Esophagus squamous epithelium (tissue), 4 donors: ENCODE data around the gene SMYD3.

Source experiments
- POLR2A ChIP-seq, 4 donors: fragments of 450-650 bp; IDR thresholded peaks; one replicate each; pipeline ENCODE4 v1.6.1; 2017; ENCODE audit warnings: antibody characterized with exemption in 4 of 4, mild to moderate bottlenecking in 4 of 4, moderate library complexity in 3 of 4
- TF ChIP-seq, protein P1 (sequence below), 6 experiments: fragments of 450-650 bp in 4 of 6; fragments of 200-600 bp in 2 of 6; sonication (generic) in 2 of 6; IDR thresholded peaks; one replicate each; pipeline ENCODE4 v1.5.1; 2016 to 2019; ENCODE audit warnings: antibody characterized with exemption in 6 of 6, mild to moderate bottlenecking in 4 of 6, moderate library complexity in 4 of 6

DNA sequence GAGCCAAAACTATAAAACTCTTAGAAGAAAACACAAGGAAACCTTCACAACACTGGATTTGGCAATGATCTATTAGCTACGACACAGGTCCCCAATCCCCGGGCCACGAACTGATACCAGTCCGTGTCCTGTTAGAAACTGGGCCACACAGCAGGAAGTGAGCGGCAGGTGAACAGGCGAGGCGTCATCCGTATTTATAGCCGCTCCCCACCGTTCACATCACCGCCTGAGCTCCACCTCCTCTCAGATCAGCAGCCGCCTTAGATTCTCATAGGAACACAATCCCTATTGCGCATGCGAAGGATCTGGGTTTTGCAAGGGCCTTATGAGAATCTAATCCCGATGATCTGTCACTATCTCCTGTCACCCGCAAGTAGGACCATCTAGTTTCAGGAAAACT is 47.1 kb upstream of the SMYD3 start:
- TF ChIP-seq, protein P1, sequence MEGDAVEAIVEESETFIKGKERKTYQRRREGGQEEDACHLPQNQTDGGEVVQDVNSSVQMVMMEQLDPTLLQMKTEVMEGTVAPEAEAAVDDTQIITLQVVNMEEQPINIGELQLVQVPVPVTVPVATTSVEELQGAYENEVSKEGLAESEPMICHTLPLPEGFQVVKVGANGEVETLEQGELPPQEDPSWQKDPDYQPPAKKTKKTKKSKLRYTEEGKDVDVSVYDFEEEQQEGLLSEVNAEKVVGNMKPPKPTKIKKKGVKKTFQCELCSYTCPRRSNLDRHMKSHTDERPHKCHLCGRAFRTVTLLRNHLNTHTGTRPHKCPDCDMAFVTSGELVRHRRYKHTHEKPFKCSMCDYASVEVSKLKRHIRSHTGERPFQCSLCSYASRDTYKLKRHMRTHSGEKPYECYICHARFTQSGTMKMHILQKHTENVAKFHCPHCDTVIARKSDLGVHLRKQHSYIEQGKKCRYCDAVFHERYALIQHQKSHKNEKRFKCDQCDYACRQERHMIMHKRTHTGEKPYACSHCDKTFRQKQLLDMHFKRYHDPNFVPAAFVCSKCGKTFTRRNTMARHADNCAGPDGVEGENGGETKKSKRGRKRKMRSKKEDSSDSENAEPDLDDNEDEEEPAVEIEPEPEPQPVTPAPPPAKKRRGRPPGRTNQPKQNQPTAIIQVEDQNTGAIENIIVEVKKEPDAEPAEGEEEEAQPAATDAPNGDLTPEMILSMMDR (IDR thresholded peaks at IDR 0.05) = no peak
- TF ChIP-seq POLR2A (IDR thresholded peaks at IDR 0.05) = no peak
